Measurements from ENCODE around the gene ABHD15.

The ABHD15 gene

DNA sequence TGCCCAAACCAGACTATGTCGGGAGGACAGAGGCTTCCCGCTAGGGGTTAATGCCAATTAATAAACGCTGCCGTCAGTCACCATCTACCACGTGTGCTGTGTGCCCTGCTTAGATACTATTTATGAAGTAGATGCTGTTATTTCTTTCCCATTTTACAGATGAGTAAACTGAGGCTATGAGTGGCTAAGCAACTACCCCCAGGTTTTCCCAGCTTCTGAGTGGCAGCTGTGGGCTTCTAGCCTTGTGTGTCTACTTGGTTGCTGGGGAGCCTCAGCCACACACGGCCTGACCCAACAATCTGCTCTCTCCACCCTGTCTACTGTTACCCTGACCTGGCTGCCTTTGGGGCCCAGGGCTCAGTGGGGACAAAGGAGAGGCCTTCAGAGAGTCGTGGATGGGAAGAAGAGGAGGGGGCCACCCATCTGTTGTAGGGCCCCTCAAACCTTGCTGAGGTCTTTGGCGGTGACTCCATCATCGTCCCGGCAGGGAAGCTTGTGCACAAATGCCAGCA, 15.5 kb upstream of the ABHD15 start:
- DNase-seq (ENCODE audit: low read depth, low spot score): no peak

DNA sequence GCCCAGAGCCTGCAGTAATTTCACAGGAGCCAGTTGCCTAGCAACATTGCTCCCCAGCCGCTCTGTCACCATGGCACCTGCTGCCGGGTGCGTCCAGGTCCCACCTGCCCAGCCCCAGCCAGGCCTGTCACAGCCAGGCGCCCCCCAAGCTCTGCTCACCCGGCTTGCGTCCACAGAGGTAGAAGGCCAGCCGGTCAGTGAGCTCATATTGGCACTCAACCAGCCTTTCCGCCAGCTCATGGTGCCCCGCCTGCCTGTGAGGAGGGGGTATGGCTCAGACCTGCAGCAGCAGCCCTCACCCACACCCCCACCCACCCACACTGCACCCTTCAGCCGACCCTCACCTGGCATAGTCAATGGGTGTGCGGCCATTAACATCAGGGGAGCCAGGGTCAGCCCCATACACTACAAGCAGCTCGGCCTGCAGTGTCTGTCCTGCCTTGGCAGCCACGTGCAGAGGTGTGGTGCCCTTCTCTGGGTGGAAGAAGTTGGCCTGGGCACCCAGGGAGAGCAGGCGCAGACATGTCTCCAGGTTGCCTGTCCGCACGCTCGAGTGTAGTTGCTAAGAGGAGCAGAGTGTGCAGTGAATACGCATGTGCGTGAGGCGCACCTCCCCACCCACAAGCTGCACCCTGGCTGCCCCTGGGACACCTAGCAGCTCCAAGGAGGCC, 14.9 kb upstream of the ABHD15 start:
- DNase-seq (ENCODE audit: low read depth, low spot score): no peak

DNA sequence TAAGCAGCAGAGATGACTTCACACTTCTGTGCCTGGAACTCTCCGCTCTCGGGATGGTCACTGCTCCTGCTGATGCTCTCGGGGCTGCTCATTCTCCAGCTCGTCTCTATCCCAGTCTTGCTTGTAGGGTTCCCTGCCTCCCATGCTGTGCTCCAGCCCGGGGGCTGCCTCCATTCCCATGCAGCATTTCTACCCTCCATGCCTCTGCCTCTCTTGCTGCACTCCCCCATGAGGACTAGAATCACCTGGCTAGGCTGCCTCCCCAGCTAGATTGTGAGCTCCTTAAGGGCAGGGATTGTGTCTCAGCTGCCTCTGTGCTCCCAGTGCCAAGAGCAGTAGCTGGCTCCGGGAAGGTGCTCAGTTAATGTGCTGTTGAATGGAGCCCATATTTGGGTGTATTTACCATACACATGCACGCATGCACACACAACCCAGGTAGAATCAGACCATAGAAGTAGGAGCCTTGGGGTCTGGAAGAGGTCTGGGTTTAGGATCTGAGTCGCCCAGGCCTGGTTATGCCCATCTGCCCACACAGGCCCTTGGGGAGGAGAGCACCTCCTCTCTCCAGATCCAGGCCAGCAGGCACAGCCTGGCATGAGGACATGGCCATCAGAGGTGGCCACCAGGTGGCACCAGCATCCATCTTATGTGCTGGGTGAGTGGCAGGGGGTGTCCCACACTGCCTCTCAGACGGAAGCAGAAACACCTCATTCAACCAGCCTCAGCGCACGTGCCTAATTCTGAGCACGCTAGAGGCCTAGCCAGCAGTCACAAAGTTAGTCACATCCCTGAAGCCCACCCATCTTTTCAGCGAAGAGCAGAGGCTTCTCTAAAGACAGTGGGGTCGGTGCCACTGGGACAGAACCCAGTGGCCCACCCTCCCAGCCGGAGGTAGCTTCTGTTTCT, 13.3 kb upstream of the ABHD15 start:
- DNase-seq (ENCODE audit: low read depth, low spot score): peak; percentile 84

DNA sequence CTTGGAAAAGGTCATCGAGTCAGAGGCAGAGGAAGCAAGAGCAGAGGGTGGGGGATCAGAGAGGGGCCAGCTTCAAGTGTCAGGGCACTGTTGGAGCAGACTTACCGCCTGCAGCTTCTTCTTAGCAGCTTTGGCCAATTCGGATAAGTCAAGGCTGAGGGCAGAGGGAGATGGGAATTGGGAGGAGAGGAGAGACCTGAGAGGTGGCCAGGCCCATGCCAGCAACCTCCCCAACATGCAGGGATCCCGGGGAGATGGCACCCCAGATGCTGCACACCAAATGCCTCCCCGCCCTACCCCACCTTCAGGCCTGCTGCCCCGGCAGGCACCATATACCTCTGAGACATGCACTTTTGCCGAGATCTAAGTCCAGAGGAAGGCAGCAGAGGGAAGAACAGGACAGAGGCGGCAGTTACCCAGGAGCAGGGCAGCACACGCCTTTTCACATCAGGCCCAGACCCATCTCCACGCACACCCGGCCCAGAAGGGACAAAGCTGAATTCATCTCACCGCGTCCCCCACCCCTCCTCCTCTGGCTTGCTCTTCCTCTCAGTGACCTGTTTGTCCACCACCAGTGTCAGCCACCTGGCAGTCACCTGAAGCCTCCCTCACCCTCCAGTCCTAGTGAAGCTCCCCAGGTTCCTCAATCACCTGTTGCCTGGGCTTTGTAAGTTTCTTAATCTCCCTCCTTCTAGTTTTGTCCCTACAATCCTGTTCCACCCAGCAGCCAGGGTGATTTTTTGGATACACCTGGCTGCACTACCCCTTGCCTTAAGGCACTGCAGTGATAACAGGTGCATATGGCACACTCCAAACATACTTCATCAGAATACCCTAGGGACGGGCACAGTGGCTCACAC, 12.0 kb upstream of the ABHD15 start:
- no peak for DNase-seq (ENCODE audit: low read depth, low spot score)

DNA sequence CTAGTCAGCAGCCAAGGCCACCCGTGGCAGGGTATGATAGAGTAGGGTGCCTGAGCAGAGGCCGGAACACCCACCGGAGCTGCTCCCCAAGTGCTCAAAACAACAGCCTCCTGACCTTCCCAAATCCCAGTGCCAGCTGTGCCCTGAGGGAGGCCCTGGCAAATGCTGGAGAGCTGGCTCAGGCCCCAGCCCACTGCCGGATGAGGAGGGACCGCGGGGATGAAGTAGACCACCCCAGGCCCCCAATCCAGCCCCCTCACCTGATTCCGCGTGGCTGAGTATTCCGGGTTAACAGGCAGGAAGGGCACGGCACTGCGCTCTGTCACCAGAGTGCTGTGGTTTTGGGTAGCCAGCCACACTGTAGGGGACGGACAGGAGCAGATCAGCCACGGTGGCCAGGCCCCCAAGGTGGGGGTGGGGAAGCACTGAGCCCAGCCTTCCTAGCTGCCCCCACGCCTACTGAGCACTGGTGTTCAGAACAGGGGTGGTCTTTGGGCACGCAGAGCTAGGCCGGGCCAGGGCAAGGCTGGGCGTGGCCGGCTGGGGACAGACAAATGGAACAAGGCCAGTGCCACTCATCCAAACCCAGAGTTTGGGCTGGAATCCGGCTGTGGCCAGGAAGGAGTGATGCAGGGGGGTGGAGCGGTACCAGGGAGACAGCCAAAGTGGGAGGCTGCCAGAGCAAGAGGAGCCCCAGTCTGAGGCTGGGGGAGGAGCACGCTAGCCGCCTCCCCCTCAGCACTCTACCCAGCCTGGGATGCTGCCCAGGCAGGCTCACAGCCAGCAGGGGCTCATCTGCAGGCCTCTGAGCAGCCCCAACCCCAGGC, 10.8 kb upstream of the ABHD15 start:
- no peak for DNase-seq (ENCODE audit: low read depth, low spot score)

DNA sequence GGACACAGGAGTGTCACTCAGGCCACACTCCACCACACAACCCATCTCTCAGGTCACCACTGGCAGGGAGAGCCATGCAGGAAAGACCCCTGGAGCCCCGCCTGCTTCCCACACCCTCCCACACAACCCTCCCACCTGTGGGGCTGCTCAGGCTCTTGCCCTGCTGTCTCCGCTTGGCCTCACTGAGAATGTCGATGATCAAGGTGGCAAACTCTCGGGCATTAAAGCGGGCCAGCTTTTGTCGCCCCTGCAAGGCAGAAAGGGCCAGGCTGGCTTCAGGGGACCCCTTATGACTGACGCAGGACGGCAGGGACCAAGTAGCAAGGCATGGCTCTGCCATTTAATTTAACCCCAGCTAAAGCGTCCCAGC, 10.1 kb upstream of the ABHD15 start:
- no peak for DNase-seq (ENCODE audit: low read depth, low spot score)

DNA sequence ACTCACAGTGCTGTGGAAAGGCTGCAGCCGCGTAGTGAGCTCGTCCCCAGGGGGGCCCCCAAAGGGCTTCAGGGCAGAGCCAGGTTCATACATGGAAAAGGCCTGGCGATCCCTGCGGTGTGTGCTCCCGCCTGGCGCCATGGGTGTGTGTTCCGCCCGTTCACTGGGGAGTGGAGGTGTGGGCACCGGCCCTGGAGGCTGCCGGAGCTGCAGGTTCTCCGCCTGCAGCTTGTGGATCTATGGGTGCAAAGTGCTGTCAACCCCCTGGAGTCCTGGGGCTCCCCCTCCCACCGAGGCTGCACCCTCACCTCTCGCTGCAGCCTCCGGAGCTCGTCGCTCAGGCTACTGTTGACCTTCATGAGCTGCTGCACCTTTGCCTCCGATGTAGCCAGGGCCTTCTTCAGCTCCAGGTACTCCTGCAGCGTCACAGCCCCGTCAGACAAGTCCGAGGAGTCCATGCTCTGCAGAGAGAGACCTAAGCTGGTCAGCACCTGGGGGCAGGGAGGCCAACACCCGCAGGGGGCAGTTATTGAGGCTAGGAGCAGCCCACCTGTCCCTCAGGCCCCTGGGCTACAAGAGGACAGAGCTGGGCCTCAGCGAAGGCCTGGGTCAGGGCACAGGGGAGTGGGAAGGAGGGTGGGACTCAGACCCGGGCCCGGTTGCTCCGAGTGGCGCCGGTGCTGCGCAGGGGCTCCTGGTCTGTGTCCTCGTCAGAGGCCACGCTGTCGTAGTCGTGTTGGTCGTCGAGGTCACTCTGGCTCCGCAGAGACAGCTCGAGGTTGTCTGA, 9.6 kb upstream of the ABHD15 start:
- no peak for DNase-seq (ENCODE audit: low read depth, low spot score)

DNA sequence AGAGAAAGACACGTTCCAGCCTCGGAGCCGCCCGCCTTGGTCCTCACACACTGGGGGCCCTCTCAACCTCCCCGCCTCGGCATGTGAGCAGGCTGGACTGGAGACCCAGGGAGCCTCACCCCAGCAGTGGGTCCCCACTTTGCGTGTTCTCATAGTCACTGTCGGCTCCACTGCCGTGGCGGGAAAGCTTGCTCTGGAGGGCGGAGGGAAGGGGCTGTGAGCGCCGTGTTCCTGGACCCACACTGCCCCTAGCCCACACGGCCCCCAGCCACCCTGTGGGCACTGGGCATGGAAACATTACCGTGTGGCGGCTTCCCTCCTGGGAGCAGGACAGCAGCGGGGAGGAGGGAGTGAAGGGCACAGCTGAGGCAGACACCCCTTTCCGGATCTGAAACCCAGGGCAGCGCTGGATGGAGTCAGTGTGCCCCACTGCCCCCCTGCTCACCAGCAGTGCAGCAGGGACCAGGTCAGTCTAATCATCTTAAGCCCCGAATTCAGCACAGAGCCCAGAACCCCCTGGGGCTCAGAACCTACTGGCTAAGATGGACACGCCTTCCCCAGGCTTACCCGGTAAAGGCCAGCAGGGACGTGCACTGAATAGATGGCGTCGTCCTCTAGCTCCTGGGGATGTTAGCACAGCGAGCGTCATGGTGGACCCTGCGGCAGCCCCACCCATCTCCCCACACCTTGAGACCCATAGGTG, 8.8 kb upstream of the ABHD15 start:
- no peak for DNase-seq (ENCODE audit: low read depth, low spot score)

DNA sequence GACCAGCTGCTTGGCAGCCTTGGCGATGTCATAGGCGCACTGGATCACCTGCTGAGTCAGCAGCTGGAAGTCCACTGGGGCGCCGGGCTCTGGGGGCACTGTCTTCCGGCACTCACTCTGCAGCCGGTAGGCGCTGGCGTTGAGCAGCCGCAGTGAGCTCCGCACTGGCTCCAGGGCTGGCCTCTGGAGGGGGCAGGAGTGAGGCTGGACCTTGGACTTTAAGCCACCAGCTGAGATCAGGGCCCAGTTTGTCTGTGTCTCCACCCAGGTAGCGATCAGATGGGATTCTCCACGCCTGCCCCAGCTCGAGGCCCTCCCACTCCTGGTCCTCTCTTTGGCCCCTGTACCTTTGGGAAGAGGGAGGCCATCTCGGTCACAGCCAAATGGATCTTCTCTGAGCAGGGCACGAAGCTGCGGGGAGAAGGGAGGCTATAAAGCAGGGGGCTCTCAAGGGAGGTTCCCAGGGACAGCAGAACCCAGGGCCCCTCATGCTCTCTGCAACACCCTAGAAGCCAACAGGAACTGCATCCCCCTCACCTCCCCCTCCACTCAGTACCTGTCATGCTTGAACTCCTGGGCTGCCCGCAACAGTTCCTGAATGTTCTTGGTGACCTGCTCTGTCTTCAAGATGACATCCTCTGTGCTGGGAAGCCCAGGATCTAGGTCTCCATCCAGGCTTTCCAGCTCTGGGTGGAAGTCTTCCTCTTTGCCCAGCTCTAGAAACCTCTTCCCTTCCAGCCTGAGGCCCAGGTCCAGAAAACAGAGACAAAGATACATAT, 8.1 kb upstream of the ABHD15 start:
- DNase-seq (ENCODE audit: low read depth, low spot score): no peak

DNA sequence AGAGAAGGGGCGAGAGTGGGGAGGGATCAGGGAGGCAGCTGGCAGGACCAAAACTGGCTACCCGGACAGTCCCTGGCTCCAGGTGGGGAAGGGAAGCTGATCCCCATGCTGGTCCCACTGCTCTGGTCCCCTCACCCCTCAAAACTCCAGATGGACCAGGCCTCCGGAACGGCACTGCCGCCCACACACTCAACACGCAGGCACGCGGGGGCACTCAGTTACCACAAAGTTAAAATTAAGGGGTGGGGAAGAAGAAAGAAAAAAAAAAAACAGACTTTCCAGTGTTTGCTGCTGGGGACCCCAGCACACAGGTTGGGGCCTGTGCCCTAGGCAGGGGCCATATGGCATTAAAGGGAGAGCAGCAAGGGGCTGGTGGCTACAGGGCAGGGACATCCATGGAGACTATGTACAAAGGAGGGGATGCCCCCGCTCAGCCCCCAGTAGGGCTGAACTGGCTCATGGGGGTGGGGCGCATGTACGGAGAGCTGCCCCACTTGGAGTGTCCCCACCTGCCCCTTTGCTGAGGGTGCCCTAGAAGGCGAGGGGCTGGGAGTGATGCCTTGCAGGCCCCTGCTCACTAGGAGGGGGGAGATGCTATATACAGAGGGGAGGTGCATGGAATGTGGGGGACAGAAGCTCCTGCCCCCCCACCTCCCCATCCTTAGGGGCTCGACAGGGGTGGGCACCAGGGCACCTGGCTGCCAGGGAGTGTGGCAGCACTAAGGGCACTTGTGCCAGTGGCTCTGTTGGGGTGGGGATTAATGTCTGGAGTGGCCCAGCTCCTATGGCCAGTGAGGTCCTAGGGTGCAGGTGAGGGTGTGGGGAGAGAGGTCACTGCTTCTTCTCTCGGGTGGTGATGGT, 7.3 kb upstream of the ABHD15 start:
- no peak for DNase-seq (ENCODE audit: low read depth, low spot score)

DNA sequence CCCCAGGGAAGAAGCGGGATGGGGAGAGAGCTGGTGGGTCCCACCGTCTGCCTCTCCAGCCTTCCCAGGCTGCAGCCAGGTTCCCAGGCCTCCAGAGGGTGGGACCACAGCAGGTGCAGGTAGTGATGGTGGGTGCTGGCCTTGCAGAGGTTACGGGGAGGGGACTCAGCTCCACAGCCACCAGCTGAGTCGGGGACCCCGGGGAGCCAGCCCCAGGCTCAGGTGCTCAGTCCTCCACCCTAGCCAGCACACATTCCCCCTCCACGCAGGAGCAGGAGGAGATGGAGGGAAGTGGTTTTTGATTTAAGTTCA, 6.7 kb upstream of the ABHD15 start:
- DNase-seq (ENCODE audit: low read depth, low spot score): no peak

DNA sequence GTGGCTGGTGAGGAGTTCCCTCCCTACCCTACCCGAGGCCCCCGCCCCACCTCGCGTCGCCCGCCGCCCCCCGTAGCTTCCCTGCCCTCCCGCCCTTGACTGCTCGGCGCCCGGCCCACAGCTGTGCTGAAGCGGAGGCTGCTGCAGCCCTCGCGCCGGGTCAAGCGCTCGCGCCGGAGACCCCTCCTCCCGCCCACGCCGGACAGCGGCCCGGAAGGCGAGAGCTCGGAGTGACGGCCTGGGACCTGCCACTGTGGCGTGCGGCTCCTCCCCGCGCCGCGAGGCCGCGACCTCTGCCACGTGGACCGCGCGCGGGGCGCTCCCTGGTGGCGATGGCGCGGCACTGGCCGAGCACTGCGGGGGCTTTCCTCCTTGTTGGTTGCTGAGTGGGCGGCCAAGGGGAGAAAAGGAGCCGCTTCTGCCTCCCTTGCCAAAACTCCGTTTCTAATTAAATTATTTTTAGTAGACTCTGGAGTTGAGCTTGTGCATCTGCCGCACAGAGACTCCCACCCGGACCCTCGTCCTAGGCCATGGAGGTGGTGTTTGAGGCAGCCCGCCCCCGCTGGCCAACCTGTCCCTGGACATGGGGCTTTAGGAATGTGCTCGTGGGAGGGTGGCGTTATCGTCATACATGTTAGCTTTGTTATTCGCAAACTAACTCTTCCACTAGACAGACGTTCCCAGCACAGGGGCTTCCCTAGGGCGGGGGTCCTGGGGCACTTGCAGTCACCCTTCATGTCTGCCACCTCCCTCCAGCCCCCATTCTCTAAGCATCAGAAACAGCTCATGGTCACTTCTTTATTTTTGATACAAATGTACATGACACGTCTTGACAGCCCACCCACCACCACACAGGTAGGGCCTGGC, 6.1 kb upstream of the ABHD15 start:
- DNase-seq (ENCODE audit: low read depth, low spot score): no peak

DNA sequence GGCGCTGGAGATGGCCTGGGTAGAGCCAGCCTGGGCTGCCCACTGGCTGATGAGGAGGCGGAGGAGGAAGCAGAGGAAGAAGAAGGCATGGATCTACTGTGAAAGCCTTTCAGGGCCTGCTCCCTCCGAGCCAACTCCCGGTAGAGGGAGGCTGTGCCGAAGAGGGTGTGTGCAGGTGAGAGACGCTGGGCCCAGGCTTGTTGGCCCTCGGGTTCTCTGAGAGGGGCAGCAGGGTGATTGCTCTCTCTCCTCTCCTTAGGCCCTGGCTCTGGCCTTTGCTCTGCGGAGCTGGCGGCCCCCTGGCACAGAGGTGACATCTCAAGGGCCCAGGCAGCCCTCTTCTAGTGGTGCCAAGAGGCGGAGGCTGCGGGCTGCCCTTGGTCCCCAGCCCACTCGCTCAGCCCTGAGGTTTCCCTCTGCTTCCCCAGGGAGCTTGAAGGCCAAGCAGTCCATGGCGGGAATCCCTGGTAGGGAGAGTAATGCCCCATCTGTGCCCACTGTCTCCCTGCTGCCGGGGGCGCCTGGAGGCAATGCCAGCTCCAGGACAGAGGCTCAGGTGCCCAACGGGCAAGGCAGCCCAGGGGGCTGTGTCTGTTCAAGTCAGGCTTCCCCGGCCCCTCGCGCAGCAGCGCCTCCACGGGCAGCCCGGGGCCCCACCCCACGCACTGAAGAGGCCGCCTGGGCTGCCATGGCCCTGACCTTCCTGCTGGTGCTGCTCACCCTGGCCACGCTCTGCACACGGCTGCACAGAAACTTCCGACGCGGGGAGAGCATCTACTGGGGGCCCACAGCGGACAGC, 5.2 kb upstream of the ABHD15 start:
- DNase-seq (ENCODE audit: low read depth, low spot score): no peak

DNA sequence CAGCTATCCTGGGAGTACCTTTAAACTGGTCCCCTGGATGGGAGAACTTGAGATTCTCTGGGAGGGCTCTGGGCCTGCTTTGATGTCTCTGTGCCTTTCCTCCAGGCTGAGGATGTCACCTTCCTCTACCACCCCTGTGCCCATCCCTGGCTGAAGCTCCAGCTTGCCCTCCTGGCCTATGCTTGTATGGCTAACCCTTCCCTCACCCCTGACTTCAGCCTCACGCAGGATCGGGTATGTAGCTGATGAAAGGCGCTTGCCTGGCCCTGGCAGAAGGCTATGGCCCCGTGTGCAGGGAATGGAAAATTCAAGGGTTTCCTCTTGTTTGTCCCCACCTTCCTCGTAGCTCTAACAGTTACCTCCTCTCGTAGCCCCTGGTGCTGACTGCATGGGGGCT, 4.6 kb upstream of the ABHD15 start:
- no peak for DNase-seq (ENCODE audit: low read depth, low spot score)

DNA sequence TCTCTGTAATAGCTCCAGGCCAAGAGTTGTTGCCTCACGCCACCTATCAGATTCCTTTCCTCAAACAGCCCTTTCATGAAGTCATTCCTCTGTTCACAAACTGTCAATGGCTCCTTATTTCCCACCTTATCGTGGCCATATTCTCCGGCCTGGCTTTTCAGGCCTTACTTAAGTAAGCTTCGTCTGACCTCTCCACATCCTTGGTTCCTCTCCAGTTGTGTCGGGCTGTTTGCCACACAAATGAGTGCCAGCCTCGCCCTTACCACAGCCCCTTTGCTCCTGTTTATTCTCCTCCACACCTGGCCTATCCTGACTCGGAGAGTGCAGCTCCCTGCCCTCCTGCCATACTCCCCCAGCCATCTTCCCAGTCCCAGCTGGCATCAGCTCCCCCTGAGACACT, 3.7 kb upstream of the ABHD15 start:
- DNase-seq (ENCODE audit: low read depth, low spot score): no peak

DNA sequence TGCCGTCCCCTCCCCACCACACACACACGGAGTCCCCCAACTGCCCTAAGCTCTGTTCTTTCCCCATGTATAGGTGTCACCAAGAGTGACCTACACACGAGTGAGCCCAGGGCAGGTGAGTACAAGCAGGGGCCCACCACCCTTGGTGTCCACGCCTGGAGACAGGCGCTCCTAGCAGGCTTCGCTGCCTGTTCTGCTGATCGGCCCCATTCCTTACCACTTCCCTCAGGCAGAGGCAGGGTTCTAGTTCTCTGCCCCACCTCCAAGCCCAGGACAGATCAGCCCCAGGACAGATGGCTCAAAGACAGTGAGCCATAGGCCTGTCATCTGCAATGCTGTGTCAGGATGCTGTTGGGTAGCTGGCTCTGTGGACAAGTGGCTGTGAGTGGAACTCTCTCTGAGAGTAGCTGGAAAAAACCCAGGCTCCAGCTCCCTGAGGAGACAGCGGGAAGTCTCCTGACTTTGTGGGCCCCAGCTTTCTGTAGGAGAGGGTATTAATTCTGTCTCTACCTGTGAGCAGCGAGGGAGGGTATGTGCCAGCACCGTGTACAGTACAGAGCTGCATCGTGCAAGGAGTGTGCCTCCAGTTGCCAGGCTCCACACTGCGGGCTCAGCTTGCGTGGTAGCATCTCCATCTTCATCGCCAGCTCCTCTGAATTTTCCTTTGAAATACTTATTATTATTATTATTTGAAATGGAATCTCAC, 2.6 kb upstream of the ABHD15 start:
- no peak for DNase-seq (ENCODE audit: low read depth, low spot score)

Data from activated naive CD8-positive, alpha-beta T cell treated with anti-CD3 and anti-CD28 coated beads, Interleukin-2, amount 50 U/mL, for 16 hours (primary cell).